Small intestine (tissue), 7 donors: ENCODE data around the gene TET1. TPM values are rescaled to one million over a fixed set of nuclear protein-coding genes. Genes with fewer than 3 reads are reported as not detected.

Experiments used
- DNase-seq, 2 donors: peaks; one replicate each; pipeline versions ENCODE4 v3.0.0 to v3.0.0-alpha.2; 2013
- FAIRE-seq: peaks from 2 replicates; lab custom pipeline; 2012; peaks lifted over from hg19 to GRCh38; lab: Jason Lieb, UNC
- H3K27ac ChIP-seq, 3 donors: one replicate each; pipeline ENCODE4 v1.5.1; 2013; ENCODE audit warnings: low read length in 2 of 3, mild to moderate bottlenecking in 2 of 3, control low read depth in 1 of 3, inconsistent platforms in 1 of 3, low read depth in 1 of 3, moderate library complexity in 1 of 3
- H3K27me3 ChIP-seq, 3 donors: one replicate each; pipeline ENCODE4 v1.6.1; 2013; ENCODE audit warnings: low read length in 3 of 3, inconsistent platforms in 1 of 3; ENCODE audit not compliant: control insufficient read depth in 3 of 3, insufficient read depth in 3 of 3
- H3K36me3 ChIP-seq, 3 donors: one replicate each; pipeline ENCODE4 v1.6.1; 2013; ENCODE audit warnings: low read length in 3 of 3, inconsistent platforms in 1 of 3, low read depth in 1 of 3, mild to moderate bottlenecking in 1 of 3, moderate library complexity in 1 of 3; ENCODE audit not compliant: control insufficient read depth in 3 of 3, insufficient read depth in 2 of 3
- H3K4me1 ChIP-seq, 3 donors: one replicate each; pipeline ENCODE4 v1.6.1; 2013; ENCODE audit warnings: low read length in 2 of 3, inconsistent platforms in 1 of 3, low read depth in 1 of 3, mild to moderate bottlenecking in 1 of 3, moderate library complexity in 1 of 3; ENCODE audit not compliant: control insufficient read depth in 3 of 3, insufficient read depth in 2 of 3
- H3K4me3 ChIP-seq, 3 donors: one replicate each; pipeline ENCODE4 v1.5.1; 2013; ENCODE audit warnings: low read length in 3 of 3, control low read depth in 1 of 3, inconsistent platforms in 1 of 3, low read depth in 1 of 3, mild to moderate bottlenecking in 1 of 3, moderate library complexity in 1 of 3
- H3K9me3 ChIP-seq, 2 donors: one replicate each; pipeline ENCODE4 v1.6.1; 2013; ENCODE audit warnings: low read depth in 1 of 2, low read length in 1 of 2; ENCODE audit not compliant: control insufficient read depth in 2 of 2, insufficient read depth in 1 of 2
- WGBS, 3 donors: extraction: QIAGEN DNeasy Blood & Tissue Kit; methylation state at CpG; one replicate each; pipeline ENCODE4 v1.1.7; 2013; 5-methylcytosine and 5-hydroxymethylcytosine counted together
- polyA plus RNA-seq, 4 donors: library from polyadenylated mRNA; stranded (reverse) in 3 of 4; unstranded in 1 of 4; fragments of 200-250 nt in 3 of 4; fragments of 120-200 nt in 1 of 4; gene quantifications; one replicate each; pipeline versions ENCODE4 v1.2.1 to v1.2.3, GENCODE V29; 2013
- donor health status: healthy with polysubstance abuse.
- donor health status: control.
- donor health status: control.
- donor health status: Bipolar disorder and iron deficiency.
- donor health status: healthy.

The TET1 gene
- polyA plus RNA-seq, 4 donors = under 0.01 to 4.0 (median 0.31) TPM; not detected in 1

DNA sequence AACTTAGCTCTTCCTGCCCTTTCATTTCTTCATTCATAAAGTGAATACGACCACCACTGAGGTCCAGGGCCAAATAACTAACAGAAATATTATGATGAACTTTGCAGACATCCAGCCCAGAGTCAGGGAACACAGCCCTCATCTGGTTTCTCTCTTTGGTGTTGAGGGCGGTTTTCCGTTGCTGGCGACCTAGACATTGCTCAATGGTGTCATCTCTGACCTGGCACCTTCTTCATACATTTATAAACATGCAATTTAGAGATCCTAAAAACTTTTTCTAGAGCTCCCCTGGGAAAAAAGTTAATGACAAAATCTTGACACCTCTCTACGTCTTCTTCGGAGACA, 324 bp upstream of the TET1 start:
- Histone ChIP-seq H3K4me3 (peak overlapping the region in 2 of 3 donors; percentile 57 to 74), H3K36me3 (no peaks in the 10 kb centered on the region), H3K27me3 (peaks cover 0 to 7% (median 4%) of the 10 kb centered on the region in 3 donors), H3K9me3 (no peaks in the 10 kb centered on the region), H3K4me1 (peaks cover 0 to 5% (median 0%) of the 10 kb centered on the region in 3 donors), H3K27ac (no peak overlapping the region)
- no peak for DNase-seq
- FAIRE-seq = no peak
- 5 to 6% (median 6%) methylated on average over 6 of the region's 6 CpGs for WGBS, 3 donors

DNA sequence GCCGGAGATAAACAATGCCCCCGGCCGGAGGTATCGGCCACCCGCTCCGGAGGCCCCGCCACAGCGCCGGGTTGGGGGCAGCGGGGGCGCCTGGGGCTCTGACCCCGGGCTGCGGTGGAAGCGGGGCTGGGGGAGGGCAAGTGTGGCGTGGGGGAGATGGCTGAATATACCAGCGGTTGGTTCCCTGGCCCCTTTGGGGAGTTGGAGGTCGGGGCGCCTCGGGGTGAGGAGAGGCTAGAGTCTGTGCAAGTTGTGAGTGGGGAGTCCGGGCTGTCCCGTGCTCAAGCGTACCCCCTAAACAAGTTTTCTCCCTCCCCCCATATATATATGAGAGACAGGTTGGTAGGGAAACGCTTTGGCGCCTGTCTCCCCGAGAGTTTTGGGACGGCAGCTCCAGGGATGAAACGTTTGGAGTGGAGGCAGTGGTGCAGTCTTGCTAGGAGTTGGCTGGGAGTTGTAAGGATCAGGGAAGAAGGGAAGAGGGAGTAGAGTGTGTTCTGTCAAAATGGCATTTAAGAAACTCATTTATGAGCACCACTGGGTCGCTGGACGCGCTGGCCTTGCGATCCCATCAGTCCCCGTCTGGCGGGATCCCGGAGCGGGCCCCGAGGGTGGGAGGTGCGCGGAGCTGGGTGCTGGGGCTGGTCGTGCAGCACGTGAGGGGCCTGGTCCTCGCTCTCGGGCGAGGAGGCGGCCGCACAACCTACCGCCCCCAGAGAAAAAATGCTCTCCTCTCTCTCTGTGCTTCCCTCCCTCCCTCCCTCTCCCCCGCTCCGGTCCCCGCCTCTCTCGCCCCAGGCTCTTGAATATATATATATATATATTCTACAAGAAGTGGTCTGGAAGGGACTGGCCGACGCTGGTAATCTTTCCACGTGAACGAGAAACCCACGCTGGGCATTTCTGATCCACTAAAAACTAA, 1.1 kb downstream of the TET1 start:
- H3K4me3 ChIP-seq = peak overlapping the region; percentile 57 to 74 (median 62)
- H3K36me3 ChIP-seq = no peaks in the 10 kb centered on the region
- no peaks in the 10 kb centered on the region for H3K9me3 ChIP-seq
- FAIRE-seq = no peak
- DNase-seq = peak in 1 of 2 donors; percentile 63
- WGBS, 3 donors = 1 to 3% (median 3%) methylated on average over 46 to 54 of the region's 55 CpGs
- peaks cover 0 to 7% (median 4%) of the 10 kb centered on the region in 3 donors for H3K27me3 ChIP-seq
- H3K4me1 ChIP-seq = peaks cover 0 to 5% (median 0%) of the 10 kb centered on the region in 3 donors
- H3K27ac ChIP-seq = peak overlapping the region in 1 of 3 donors; percentile 49

DNA sequence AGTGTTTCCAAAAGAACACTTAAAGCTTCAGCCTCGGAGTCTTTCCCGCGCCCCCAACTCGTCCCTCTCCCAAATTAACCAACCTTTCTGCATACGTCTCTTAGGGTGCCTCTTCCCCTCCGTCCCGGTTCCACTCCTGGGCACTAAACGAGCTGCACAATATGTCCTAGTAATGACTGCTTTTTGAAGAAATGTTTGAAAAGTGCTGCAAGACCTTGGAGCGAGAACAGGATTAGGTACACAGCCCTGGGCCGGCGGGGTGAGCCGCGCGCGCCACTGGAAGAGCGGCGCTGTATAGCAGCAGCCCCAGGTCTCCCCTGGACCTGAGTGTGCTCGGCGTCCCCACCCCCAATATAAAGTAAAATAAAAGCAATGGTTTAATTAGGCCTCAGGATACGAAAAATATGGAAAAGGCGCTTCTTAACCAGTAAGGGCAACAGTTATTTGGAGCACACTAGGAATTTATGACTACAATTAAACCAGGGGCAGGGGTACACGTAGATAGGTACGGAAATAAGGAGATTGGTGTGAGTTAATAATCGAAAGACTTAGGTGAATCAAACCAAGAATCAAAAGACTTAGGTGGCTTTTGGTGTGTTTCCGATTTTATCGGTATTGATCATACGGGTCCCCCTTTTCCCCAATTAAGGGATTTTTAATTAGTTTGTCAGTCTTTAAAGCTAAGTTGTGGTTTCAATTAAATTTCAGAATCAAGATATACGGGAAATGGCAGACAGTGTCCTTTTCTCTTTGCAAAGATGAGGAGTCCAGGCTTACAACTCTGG, 1.9 kb downstream of the TET1 start:
- Histone ChIP-seq H3K4me3 (peak overlapping the region in 1 of 3 donors; percentile 74), H3K36me3 (no peaks in the 10 kb centered on the region), H3K4me1 (peaks cover 0 to 5% (median 0%) of the 10 kb centered on the region in 3 donors), H3K9me3 (no peaks in the 10 kb centered on the region), H3K27ac (peak overlapping the region in 1 of 3 donors; percentile 45), H3K27me3 (peaks cover 0 to 7% (median 4%) of the 10 kb centered on the region in 3 donors)
- WGBS, 3 donors = 29 to 44% (median 36%) methylated on average over 28 of the region's 28 CpGs
- DNase-seq (peak in 1 of 2 donors; percentile 59), FAIRE-seq (no peak)

DNA sequence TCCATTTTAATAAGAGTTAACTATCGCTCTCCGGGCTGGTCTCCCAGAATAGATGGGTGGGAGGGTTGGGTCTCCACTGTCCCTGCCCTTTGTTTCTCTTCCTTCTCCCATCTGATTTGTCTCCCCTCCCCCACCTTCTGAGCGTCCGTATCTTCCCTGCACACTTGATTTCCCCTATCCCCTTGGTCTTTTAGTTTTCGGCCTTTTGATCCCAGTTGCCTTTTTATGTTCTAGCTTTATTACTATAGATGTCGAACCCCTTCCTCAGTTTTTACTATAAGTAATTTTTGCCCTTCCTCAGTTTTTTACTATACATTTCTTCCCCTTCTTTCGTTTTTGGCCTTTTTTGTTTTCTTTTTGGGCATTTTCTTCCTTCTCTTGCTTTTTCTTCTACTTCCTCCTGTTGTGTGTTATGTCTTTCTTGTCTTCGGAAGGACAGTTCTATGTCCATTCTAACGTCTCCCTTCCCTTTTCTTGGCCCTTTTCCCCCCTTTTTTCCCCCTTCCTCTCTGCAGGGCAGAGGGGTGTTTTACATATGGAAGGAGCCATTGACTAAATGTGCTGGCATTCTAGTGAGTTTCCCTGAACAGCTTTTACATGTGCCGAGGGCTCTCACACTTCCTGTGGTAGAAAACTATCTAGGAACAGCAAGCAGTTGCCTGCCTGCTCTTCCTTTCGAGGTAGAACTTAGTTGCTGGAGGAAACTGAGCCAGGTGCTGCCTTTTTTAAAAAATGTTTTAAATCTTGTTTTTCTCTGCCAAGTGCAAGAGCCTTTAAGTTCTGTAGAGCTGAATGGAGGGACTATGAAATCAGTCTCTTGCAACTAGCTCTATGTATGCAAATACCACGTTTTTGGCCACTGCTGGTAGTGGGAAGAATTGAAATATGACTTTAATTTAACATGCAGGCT, 2.8 kb downstream of the TET1 start:
- peaks cover 0 to 5% (median 0%) of the 10 kb centered on the region in 3 donors for H3K4me1 ChIP-seq
- H3K27ac ChIP-seq = peak overlapping the region in 2 of 3 donors; percentile 20 to 58
- H3K36me3 ChIP-seq = no peaks in the 10 kb centered on the region
- H3K4me3 ChIP-seq = peak overlapping the region in 1 of 3 donors; percentile 74
- peak in 1 of 2 donors; percentile 43 for DNase-seq
- FAIRE-seq = no peak
- no peaks in the 10 kb centered on the region for H3K9me3 ChIP-seq
- WGBS, 3 donors = 47 to 73% (median 68%) methylated on average over 12 of the region's 12 CpGs
- peaks cover 0 to 7% (median 4%) of the 10 kb centered on the region in 3 donors for H3K27me3 ChIP-seq

DNA sequence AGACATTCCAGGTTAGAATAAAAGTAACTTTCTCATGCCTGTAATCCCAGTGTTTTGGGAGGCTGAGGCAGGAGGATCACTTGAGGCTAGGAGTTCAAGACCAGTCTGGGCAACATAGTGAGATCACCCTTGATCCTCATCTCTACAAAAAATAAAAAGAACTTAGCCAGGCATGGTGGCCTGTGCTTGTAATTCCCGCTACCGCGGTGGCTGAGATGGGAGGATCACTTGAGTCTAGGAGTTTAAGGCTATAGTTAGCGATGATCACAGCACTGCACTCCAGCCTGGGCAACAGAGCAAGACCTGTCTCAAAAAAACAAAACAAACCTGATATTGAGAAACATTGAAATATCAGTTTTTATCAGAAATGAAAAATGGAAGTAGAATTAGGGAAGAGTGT, 4.6 kb downstream of the TET1 start:
- Histone ChIP-seq H3K27me3 (peaks cover 0 to 7% (median 4%) of the 10 kb centered on the region in 3 donors), H3K36me3 (no peaks in the 10 kb centered on the region), H3K4me3 (no peak overlapping the region), H3K27ac (no peak overlapping the region), H3K9me3 (no peaks in the 10 kb centered on the region), H3K4me1 (peaks cover 0 to 4% (median 0%) of the 10 kb centered on the region in 3 donors)
- 70 to 73% (median 73%) methylated on average over 4 of the region's 4 CpGs for WGBS, 3 donors
- DNase-seq = no peak
- no peak for FAIRE-seq

DNA sequence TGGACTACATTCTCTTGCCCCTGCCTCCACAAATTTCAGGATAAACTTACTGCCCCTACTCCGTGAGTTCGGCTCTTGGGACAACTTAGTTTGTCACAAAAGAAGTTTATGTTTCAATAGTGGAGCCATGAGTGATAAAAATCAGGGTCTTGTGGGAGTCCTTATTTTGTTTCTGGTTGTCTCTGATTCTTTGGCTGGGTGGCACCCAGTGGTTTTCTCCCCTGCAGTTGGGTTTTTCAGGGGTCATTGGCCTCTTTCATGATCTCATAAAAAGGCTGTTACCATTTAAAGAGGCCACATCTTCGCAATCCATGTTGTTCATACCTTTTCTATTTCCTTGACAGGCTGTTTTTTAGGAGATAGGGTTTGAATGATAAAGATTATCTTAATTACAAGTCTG, 5.5 kb downstream of the TET1 start:
- FAIRE-seq (no peak), DNase-seq (no peak)
- no peak overlapping the region for H3K27ac ChIP-seq

DNA sequence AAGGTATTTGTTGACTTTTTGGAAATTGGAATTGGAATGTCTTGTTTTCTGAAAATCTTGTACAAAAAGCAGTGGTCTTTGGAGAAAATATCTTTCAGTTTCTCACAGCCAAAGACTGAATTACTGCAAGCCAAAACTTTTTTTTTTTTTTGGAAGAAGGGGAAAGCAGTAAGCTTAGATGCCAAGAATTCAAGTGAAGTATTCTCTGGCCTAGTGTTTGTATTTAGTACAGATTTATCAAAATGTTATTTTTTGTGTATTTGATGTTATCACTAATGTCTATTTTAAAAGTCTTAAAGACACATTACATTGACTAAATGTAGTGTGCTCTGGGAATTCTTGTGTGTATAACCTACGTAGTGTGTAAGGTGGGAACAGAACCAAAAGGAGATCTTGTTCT, 6.2 kb downstream of the TET1 start:
- FAIRE-seq = no peak
- Histone ChIP-seq H3K36me3 (no peaks in the 10 kb centered on the region), H3K4me1 (peaks cover 0 to 2% (median 0%) of the 10 kb centered on the region in 3 donors), H3K27ac (no peak overlapping the region), H3K9me3 (no peaks in the 10 kb centered on the region), H3K4me3 (no peak overlapping the region), H3K27me3 (peaks cover 0 to 3% (median 2%) of the 10 kb centered on the region in 3 donors)
- 60 to 95% (median 88%) methylated on average over 1 of the region's 1 CpG for WGBS, 3 donors
- no peak for DNase-seq

More for the DNA sequence above, 5.5 kb downstream of the TET1 start:
- Histone ChIP-seq H3K36me3 (no peaks in the 10 kb centered on the region), H3K4me1 (peaks cover 0 to 2% (median 0%) of the 10 kb centered on the region in 3 donors), H3K27me3 (peaks cover 0 to 3% (median 2%) of the 10 kb centered on the region in 3 donors), H3K4me3 (no peak overlapping the region), H3K9me3 (no peaks in the 10 kb centered on the region)
- WGBS, 3 donors = 95 to 100% (median 97%) methylated on average over 3 of the region's 3 CpGs
